H9 (cell line): ENCODE measurements around the gene NHERF2. TPM values are rescaled to one million over a fixed set of nuclear protein-coding genes. Genes with fewer than 3 reads are reported as not detected.

Experiments used
- DNase-seq: peaks from one replicate; pipeline ENCODE4 v3.0.0-alpha.2; 2017
- H2AFZ ChIP-seq: one replicate; pipeline ENCODE4 v1.6.1; 2013; ENCODE audit warnings: mild to moderate bottlenecking, low read length, control low read depth, moderate library complexity
- H2AK5ac ChIP-seq: 2 replicates; pipeline ENCODE4 v1.6.1; 2013; ENCODE audit warnings: low read length, control low read depth, mixed read lengths; ENCODE audit not compliant: insufficient read length
- H2BK120ac ChIP-seq: one replicate; pipeline ENCODE4 v1.6.1; 2013; ENCODE audit warnings: low read depth, mild to moderate bottlenecking, low read length, control low read depth, inconsistent platforms; ENCODE audit not compliant: poor library complexity, severe bottlenecking
- H2BK12ac ChIP-seq: 2 replicates; pipeline ENCODE4 v1.6.1; 2013; ENCODE audit warnings: low read length, control low read depth, mixed read lengths, low read depth; ENCODE audit not compliant: insufficient read length
- H2BK15ac ChIP-seq: 2 replicates; pipeline ENCODE4 v1.6.1; 2013; ENCODE audit warnings: low read depth, low read length, control low read depth
- H2BK20ac ChIP-seq: one replicate; pipeline ENCODE4 v1.6.1; 2013; ENCODE audit warnings: low read depth, mild to moderate bottlenecking, low read length, control low read depth, inconsistent platforms; ENCODE audit not compliant: poor library complexity, severe bottlenecking
- H2BK5ac ChIP-seq: 2 replicates; pipeline ENCODE4 v1.6.1; 2013; ENCODE audit warnings: low read length, control low read depth, mixed read lengths; ENCODE audit not compliant: insufficient read length
- H3K14ac ChIP-seq: 2 replicates; pipeline ENCODE4 v1.6.1; 2013; ENCODE audit warnings: low read length, control low read depth; ENCODE audit not compliant: insufficient read depth
- H3K18ac ChIP-seq: 2 replicates; pipeline ENCODE4 v1.6.1; 2013; ENCODE audit warnings: low read depth, mild to moderate bottlenecking, mixed read lengths, low read length, control low read depth; ENCODE audit not compliant: insufficient read length
- H3K23ac ChIP-seq: 2 replicates; pipeline ENCODE4 v1.6.1; 2013; ENCODE audit warnings: low read length, control low read depth, mixed read lengths, low read depth; ENCODE audit not compliant: insufficient read length
- H3K23me2 ChIP-seq: 2 replicates; pipeline ENCODE4 v1.6.1; 2013; ENCODE audit warnings: low read depth, mild to moderate bottlenecking, mixed read lengths, low read length, control low read depth; ENCODE audit not compliant: insufficient read length, poor library complexity, severe bottlenecking
- H3K27ac ChIP-seq: 2 replicates; pipeline ENCODE4 v1.5.1; 2013; ENCODE audit warnings: low read length, control low read depth, mixed read lengths, low read depth; ENCODE audit not compliant: insufficient read length
- H3K27me3 ChIP-seq: 2 replicates; pipeline ENCODE4 v1.6.1; 2013; ENCODE audit warnings: low read length, control low read depth, inconsistent platforms; ENCODE audit not compliant: insufficient read depth
- H3K4ac ChIP-seq: 2 replicates; pipeline ENCODE4 v1.6.1; 2013; ENCODE audit warnings: low read depth, mild to moderate bottlenecking, control low read depth, inconsistent platforms, low read length, moderate library complexity
- H3K4me1 ChIP-seq: 2 replicates; pipeline ENCODE4 v1.6.1; 2013; ENCODE audit warnings: low read length, control low read depth, inconsistent platforms; ENCODE audit not compliant: insufficient read depth
- H3K4me2 ChIP-seq: 2 replicates; pipeline ENCODE4 v1.6.1; 2013; ENCODE audit warnings: low read length, control low read depth, mixed read lengths; ENCODE audit not compliant: insufficient read length, insufficient read depth
- H3K56ac ChIP-seq: 2 replicates; pipeline ENCODE4 v1.6.1; 2013; ENCODE audit warnings: low read depth, mild to moderate bottlenecking, mixed read lengths, low read length, control low read depth; ENCODE audit not compliant: insufficient read length
- H3K79me1 ChIP-seq: 2 replicates; pipeline ENCODE4 v1.6.1; 2013; ENCODE audit warnings: low read depth, mild to moderate bottlenecking, moderate library complexity, low read length, control low read depth, inconsistent platforms; ENCODE audit not compliant: insufficient read depth, poor library complexity, severe bottlenecking
- H3K79me2 ChIP-seq: 2 replicates; pipeline ENCODE4 v1.6.1; 2013; ENCODE audit warnings: low read length, control low read depth, inconsistent platforms; ENCODE audit not compliant: insufficient read depth
- H3K9ac ChIP-seq: 2 replicates; pipeline ENCODE4 v1.6.1; 2013; ENCODE audit warnings: low read length, control low read depth, mixed read lengths; ENCODE audit not compliant: insufficient read length; ENCODE audit errors: extremely low read depth
- H3K9me3 ChIP-seq: one replicate; pipeline ENCODE4 v1.6.1; 2013; ENCODE audit warnings: low read depth, low read length, inconsistent platforms; ENCODE audit not compliant: control insufficient read depth
- H3T11ph ChIP-seq: one replicate; pipeline ENCODE4 v1.6.1; 2013; ENCODE audit warnings: mild to moderate bottlenecking, low read length, control low read depth, inconsistent platforms
- H4K20me1 ChIP-seq: one replicate; pipeline ENCODE4 v1.6.1; 2013; ENCODE audit not compliant: control insufficient read depth, insufficient read length, insufficient read depth
- H4K5ac ChIP-seq: 2 replicates; pipeline ENCODE4 v1.6.1; 2013; ENCODE audit warnings: low read depth, mild to moderate bottlenecking, mixed read lengths, low read length, control low read depth; ENCODE audit not compliant: insufficient read length
- H4K8ac ChIP-seq: replicated peaks from 2 replicates; pipeline ENCODE4 v1.6.1; 2013; ENCODE audit warnings: low read length, control low read depth, mixed read lengths, low read depth; ENCODE audit not compliant: insufficient read length
- H4K91ac ChIP-seq: 2 replicates; pipeline ENCODE4 v1.6.1; 2013; ENCODE audit warnings: low read depth, mild to moderate bottlenecking, moderate library complexity, mixed read lengths, low read length, control low read depth; ENCODE audit not compliant: insufficient read length
- H3K27ac Mint-ChIP-seq, 3 experiments: 2 replicates in 2 of 3; 3 replicates in 1 of 3; pipeline ENCODE4 v1.8.0; 2020 to 2021; ENCODE audit warnings: mixed read lengths in 3 of 3, mild to moderate bottlenecking in 1 of 3, moderate library complexity in 1 of 3
- H3K27me3 Mint-ChIP-seq: 2 replicates; pipeline ENCODE4 v1.8.0; 2021; ENCODE audit warnings: low read depth, mild to moderate bottlenecking, moderate library complexity, mixed read lengths
- H3K36me3 Mint-ChIP-seq, 3 experiments: 2 replicates in 2 of 3; 3 replicates in 1 of 3; pipeline ENCODE4 v1.8.0; 2020 to 2021; ENCODE audit warnings: low read depth in 3 of 3, mixed read lengths in 3 of 3; ENCODE audit not compliant: insufficient read depth in 1 of 3
- H3K4me1 Mint-ChIP-seq, 2 experiments: 2 replicates each; pipeline ENCODE4 v1.8.0; 2020; ENCODE audit warnings: mixed read lengths in 2 of 2
- H3K4me3 Mint-ChIP-seq, 2 experiments: 2 replicates in 1 of 2; 3 replicates in 1 of 2; pipeline ENCODE4 v1.8.0; 2020 to 2021; ENCODE audit warnings: mild to moderate bottlenecking in 2 of 2, mixed read lengths in 2 of 2, moderate library complexity in 1 of 2
- H3K9me3 Mint-ChIP-seq, 2 experiments: 2 replicates in 1 of 2; 3 replicates in 1 of 2; pipeline ENCODE4 v1.8.0; 2020; ENCODE audit warnings: mild to moderate bottlenecking in 2 of 2, mixed read lengths in 2 of 2, moderate library complexity in 1 of 2
- CTCF ChIP-seq: fragments of 200-600 bp; sonication (generic); conservative IDR thresholded peaks from 3 replicates; pipeline ENCODE4 v1.8.0; 2021; ENCODE audit warnings: antibody characterized with exemption, mild to moderate bottlenecking
- WGBS: extraction: QIAGEN DNeasy Blood & Tissue Kit; methylation state at CpG from one replicate; pipeline ENCODE4 v1.1.7; 2013; ENCODE audit warnings: missing lambda C conversion rate, low lambda C conversion rate, mixed read lengths; ENCODE audit not compliant: insufficient read length; ENCODE audit errors: extremely low coverage; 5-methylcytosine and 5-hydroxymethylcytosine counted together
- total RNA-seq: library from RNA; stranded (reverse); gene quantifications from 2 replicates; pipeline ENCODE4 v1.2.1, GENCODE V29; 2021

NHERF2 gene
- total RNA-seq, 1 experiment from 2014 or later, result 15.3 TPM

- no peaks in the 10 kb centered on the region for H3K23me2 ChIP-seq
- H3T11ph ChIP-seq, result no peak overlapping the region
- H3K4me2 ChIP-seq, result no peak overlapping the region
- H3K9me3 Mint-ChIP-seq, result no peaks in the 10 kb centered on the region
- no peaks in the 10 kb centered on the region for H3K27me3 ChIP-seq
- no peak overlapping the region for H2AFZ ChIP-seq
- H3K79me1 ChIP-seq, result no peaks in the 10 kb centered on the region
- H2BK15ac ChIP-seq, result no peak overlapping the region
- no peak overlapping the region for H3K9ac ChIP-seq
- no peak overlapping the region for H3K23ac ChIP-seq
- no CpG with 5 or more reads among the region's 29 CpGs for WGBS
- no peak overlapping the region for H3K18ac ChIP-seq
- no peaks in the 10 kb centered on the region for H3K9me3 ChIP-seq
- no peak overlapping the region for H3K56ac ChIP-seq
- no peaks in the 10 kb centered on the region for H3K27me3 Mint-ChIP-seq
- no peak overlapping the region for H3K4me3 Mint-ChIP-seq
- no peak overlapping the region for H3K27ac ChIP-seq
- H2BK120ac ChIP-seq, result no peak overlapping the region
- DNase-seq, result no peak
- H3K36me3 Mint-ChIP-seq, result peaks cover 6 to 42% (median 40%) of the 10 kb centered on the region in 3 experiments; a peak in 6 of 7 replicates
- no peak for TF ChIP-seq CTCF
- H2AK5ac ChIP-seq, result no peak overlapping the region
- H2BK5ac ChIP-seq, result no peak overlapping the region
- H3K4ac ChIP-seq, result no peak overlapping the region
- H4K20me1 ChIP-seq, result peaks cover 2% of the 10 kb centered on the region
- H2BK12ac ChIP-seq, result no peak overlapping the region
- H2BK20ac ChIP-seq, result no peak overlapping the region
- H4K8ac ChIP-seq, result no peak overlapping the region
- no peak overlapping the region for H4K5ac ChIP-seq
- H3K4me1 Mint-ChIP-seq, result no peaks in the 10 kb centered on the region
- H3K79me2 ChIP-seq, result no peaks in the 10 kb centered on the region
- no peak overlapping the region for H4K91ac ChIP-seq
- H3K27ac Mint-ChIP-seq, result no peak overlapping the region
- no peaks in the 10 kb centered on the region for H3K4me1 ChIP-seq
- H3K14ac ChIP-seq, result no peak overlapping the region
Measured at GRCh38 chr16:2054543-2055245, 28.0 kb downstream of the NHERF2 start.
